Erythroblast (primary cell): ENCODE data around the gene TPR.
A peak's percentile ranks its signal among the peaks of the same experiment; 100 is the strongest.
"Not testable (repeated sequence)": the region's sequence is repeated elsewhere in the genome, so short reads cannot be mapped to it uniquely, and the experiment has no call there.

Experiments used
- DNase-seq, 2 experiments: peaks; one replicate each; lab custom pipeline; 2025; lab: John Stamatoyannopoulos, UW
- GATA1 ChIP-seq: IDR thresholded peaks from 2 replicates; pipeline ENCODE4 v1.6.1; 2011; ENCODE audit warnings: low read depth, mild to moderate bottlenecking, control low read depth, low read length, moderate library complexity
- POLR2A ChIP-seq: IDR thresholded peaks from 2 replicates; pipeline ENCODE4 v1.6.1; 2011; ENCODE audit warnings: mild to moderate bottlenecking, low read length

Gene TPR

GRCh38 chr1:186375152-186375928, at the start of gene TPR, which contains the start of gene ODR4:
Gene TPR, minus strand, starts transcription at chr1:186375253. Its CDS starts 225 bp downstream, at chr1:186375028.
Gene ODR4, plus strand, starts transcription at chr1:186375838. Its CDS starts 3,948 bp downstream, at chr1:186379786.
- peak; percentile 77 for TF ChIP-seq POLR2A
- TF ChIP-seq GATA1, result no peak
- peak; percentile 100 for DNase-seq

- DNase-seq, result peak; percentile 29 to 56
- TF ChIP-seq POLR2A (no peak), GATA1 (no peak)
Observed at GRCh38 chr1:186424539-186424938, 49.5 kb upstream of the TPR start.

- TF ChIP-seq POLR2A (no peak), GATA1 (no peak)
Observed at GRCh38 chr1:186421446-186421845, 46.4 kb upstream of the TPR start.

DNA sequence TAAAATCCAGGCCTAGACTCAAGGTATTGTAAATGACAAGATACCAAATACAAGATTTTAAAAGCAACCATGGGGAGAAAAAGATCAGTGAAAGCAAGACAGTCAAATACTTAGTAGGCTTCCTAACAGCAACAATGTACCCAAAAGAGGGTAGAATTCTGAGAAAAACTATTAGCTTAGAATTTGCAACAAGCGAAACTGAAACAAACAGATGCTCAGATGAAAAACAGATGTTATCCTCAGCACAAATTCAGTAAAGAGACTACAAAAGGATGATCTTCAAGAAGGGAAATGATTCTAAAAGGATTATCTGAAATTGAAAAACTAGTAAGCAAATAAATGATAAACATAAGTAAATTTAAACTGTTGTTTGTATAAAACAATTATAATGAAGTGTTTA, 45.9 kb upstream of the TPR start:
- DNase-seq, result no peak
- TF ChIP-seq POLR2A (no peak), GATA1 (no peak)

More at GRCh38 chr1:186421446-186421845, 46.4 kb upstream of the TPR start:
- DNase-seq, result no peak

DNA sequence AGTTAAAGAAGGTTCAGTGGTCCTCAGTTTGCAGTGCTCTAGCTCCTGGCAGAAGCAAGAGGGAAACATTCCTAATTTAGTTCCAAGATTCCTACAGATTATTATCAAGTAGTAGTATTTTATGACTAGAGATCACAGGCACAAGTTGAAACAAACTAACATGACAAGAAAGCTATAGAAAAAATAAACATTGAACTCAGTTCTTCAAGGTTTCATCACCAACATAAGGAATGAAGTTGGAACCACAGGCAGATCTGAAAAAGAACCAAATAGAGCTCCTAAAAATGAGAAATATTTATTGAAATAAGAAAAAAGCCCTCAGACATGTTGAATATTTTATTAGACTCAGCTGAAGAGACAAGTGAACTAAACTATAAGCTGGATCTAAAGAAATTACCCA, 45.3 kb upstream of the TPR start:
- DNase-seq, result no peak
- TF ChIP-seq POLR2A (no peak), GATA1 (no peak)

GRCh38 chr1:186418503-186418902, 43.5 kb upstream of the TPR start:
- TF ChIP-seq GATA1 (no peak), POLR2A (no peak)
- no peak for DNase-seq

GRCh38 chr1:186413319-186413718, 38.3 kb upstream of the TPR start:
- DNase-seq, result no peak
- TF ChIP-seq GATA1, result no peak
- no peak for TF ChIP-seq POLR2A

DNA sequence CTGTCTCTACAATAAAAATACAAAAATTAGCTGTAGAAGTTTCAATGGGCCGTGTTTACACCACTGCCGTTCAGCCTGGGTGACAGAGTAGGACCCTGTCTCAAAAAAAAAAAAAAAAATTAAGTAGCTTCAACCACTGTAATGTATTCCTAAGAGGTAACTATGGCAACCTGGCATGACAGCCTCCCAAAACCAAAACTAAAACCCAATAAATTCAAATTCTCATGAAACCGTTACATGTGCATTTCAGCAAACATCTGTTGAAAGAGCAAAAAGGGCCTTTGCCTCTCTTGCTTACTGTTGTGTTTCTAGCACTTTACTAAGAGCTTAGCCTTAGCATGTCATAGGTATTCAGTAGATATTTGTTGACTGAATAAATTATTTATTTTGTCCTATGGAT, 34.0 kb upstream of the TPR start:
- no peak for DNase-seq
- TF ChIP-seq GATA1 (no peak), POLR2A (no peak)

- TF ChIP-seq GATA1 (no peak), POLR2A (no peak)
- peak; percentile 71 for DNase-seq
Observed at GRCh38 chr1:186404454-186405051, 29.5 kb upstream of the TPR start.

DNA sequence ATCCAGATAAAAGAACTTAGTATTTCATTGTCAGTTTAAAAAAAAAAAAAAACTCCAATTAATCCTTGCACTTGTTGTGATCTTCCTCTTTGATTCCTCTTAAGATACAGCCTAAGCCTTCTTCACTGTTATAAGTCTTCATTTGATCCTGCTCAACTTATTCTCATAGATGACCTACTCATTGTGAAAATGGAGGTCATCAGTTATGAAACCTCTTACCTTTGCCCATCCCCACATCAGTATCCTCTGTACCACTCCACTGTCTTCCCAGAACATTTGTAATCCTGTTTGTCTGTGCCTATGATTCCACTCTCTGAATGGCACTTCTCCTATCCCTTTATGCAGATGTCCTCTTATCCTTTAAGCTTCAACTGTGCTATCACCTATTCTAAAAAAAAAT, 28.6 kb upstream of the TPR start:
- TF ChIP-seq GATA1 (no peak), POLR2A (no peak)
- DNase-seq, result no peak

DNA sequence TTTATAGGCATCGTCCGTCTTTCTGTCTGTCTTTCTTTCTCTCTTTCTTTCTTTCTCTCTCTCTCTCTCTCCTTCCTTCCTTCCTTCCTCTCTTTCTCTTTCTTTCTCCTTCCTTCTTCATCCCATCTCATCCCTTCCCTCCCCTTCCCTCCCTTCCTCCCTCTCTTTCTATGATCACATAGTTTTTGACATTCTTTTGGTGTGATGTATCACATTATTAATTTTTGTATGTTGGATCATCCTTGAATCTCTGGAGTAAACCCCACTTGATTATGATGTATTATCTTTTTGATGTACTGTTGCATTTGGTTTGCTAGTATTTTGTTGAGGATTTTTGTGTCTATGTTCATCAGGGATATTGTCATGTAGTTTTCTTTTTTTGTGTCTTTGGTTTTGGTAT, 26.4 kb upstream of the TPR start:
- not testable (repeated sequence) for DNase-seq

DNA sequence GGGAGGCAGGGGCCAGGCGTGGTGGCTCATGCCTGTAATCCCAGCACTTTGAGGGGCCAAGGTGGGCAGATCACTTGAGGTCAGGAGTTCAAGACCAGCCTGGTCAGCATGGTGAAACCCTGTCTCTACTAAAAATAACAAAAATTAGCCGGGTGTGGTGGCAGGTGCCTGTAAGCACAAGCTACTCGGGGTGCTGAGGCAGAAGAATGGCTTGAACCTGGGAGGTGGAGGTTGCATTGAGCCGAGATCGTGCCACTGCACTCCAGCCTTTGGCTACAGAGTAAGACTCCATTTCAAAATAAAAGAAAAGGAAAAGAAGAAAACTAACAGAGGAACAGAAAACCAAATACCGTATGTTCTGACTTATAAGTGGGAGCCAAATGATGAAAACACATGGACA, 17.7 kb upstream of the TPR start:
- DNase-seq, result not testable (repeated sequence)

DNA sequence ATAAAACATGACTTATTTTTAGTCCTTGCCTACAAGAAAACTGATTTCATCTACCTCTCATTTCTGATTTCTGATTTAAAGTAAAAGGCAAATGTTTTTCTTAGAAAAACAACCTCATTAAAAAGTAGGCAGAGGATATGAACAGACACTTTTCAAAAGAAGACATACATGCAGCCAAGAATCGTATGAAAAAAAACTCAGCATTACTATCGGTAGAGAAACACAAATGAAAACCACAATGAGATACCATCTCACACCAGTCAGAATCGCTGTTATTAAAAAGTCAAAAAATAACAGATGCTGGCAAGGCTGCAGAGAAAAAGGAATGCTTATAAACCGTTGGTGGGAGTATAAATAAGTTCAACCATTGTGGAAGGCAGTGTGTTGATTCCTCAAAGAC, 16.8 kb upstream of the TPR start:
- DNase-seq, result no peak
- no peak for TF ChIP-seq POLR2A
- no peak for TF ChIP-seq GATA1

GRCh38 chr1:186390925-186391324, 15.9 kb upstream of the TPR start:
- no peak for DNase-seq
- TF ChIP-seq GATA1 (no peak), POLR2A (no peak)
